KBM-7 (cell line): ENCODE data around the gene NUDT4.
"Not testable (repeated sequence)": the region's sequence is repeated elsewhere in the genome, so short reads cannot be mapped to it uniquely, and the experiment has no call there.

Experiments
- DNase-seq: peaks from one replicate; pipeline ENCODE4 v3.0.0-alpha.2; 2015
- in situ Hi-C: fragments of 300-500 bp; cut with MboI; formaldehyde crosslinking; loops from 2 replicates; pipeline ENCODE4 v1.14.3; 2020; ENCODE audit warnings: low sequenced_read_pairs, low pct_unique_long_range_greater_than_20kb, mixed read lengths

NUDT4 gene

GRCh38 chr12:93390549-93391297, 13.0 kb downstream of the NUDT4 start:
- no peak for DNase-seq
- in situ Hi-C loops: loop anchor here (25.0 kb wide), 1 partner anchor 378 kb away; no protein-coding TSS in a partner anchor

GRCh38 chr12:93393425-93393824, 15.7 kb downstream of the NUDT4 start:
- in situ Hi-C loops: loop anchor here (25.0 kb wide), 1 partner anchor 381 kb away; no protein-coding TSS in a partner anchor

GRCh38 chr12:93397412-93397811, 19.7 kb downstream of the NUDT4 start:
- DNase-seq: no peak
- in situ Hi-C loops: loop anchor here (25.0 kb wide), 1 partner anchor 385 kb away; no protein-coding TSS in a partner anchor

More at GRCh38 chr12:93393425-93393824, 15.7 kb downstream of the NUDT4 start:
- no peak for DNase-seq

GRCh38 chr12:93399183-93399863, 21.6 kb downstream of the NUDT4 start:
- not testable (repeated sequence) for DNase-seq
- in situ Hi-C loops: loop anchor here (25.0 kb wide), 1 partner anchor 387 kb away; no protein-coding TSS in a partner anchor

GRCh38 chr12:93402333-93403311, 24.9 kb downstream of the NUDT4 start:
- in situ Hi-C loops: no loop called here
- no peak for DNase-seq

- DNase-seq: no peak
- in situ Hi-C loops: no loop called here
Observed at GRCh38 chr12:93403988-93404803, 26.5 kb downstream of the NUDT4 start.

- no peak for DNase-seq
- in situ Hi-C loops: no loop called here
Observed at GRCh38 chr12:93404961-93405849, 27.5 kb downstream of the NUDT4 start.

GRCh38 chr12:93407054-93407962, 29.6 kb downstream of the NUDT4 start:
- DNase-seq: peak; percentile 36
- in situ Hi-C loops: no loop called here

- DNase-seq: no peak
- in situ Hi-C loops: no loop called here
Observed at GRCh38 chr12:93407963-93408283, 30.2 kb downstream of the NUDT4 start.

GRCh38 chr12:93408813-93409212, 31.1 kb downstream of the NUDT4 start:
- in situ Hi-C loops: no loop called here
- DNase-seq: no peak

GRCh38 chr12:93409343-93410187, 31.8 kb downstream of the NUDT4 start:
- DNase-seq, in situ Hi-C loops: not testable (repeated sequence)

- in situ Hi-C loops: not testable (repeated sequence)
Observed at GRCh38 chr12:93411060-93411459, 33.3 kb downstream of the NUDT4 start.

GRCh38 chr12:93412396-93412795, 34.7 kb downstream of the NUDT4 start:
- DNase-seq, in situ Hi-C loops: not testable (repeated sequence)

More at GRCh38 chr12:93411060-93411459, 33.3 kb downstream of the NUDT4 start:
- DNase-seq: not testable (repeated sequence)

GRCh38 chr12:93413064-93413463, 35.3 kb downstream of the NUDT4 start:
- in situ Hi-C loops: no loop called here
- peak; percentile 24 for DNase-seq

- DNase-seq: no peak
- in situ Hi-C loops: no loop called here
Observed at GRCh38 chr12:93415723-93416464, 38.2 kb downstream of the NUDT4 start.
